Melanocyte of skin (primary cell): Measurements from ENCODE around the gene OSTC. TPM values are rescaled to one million over a fixed set of nuclear protein-coding genes. Genes with fewer than 3 reads are reported as not detected.

Source experiments
- small RNA-seq, 2 donors: library from RNA; depleted of rRNA; stranded (forward); fragments of <200 nt; gene quantifications; one replicate each; pipeline ENCODE3, GENCODE V24; 2012
- total RNA-seq, 2 donors: library from RNA; depleted of rRNA; stranded (reverse); fragments of >200 nt; gene quantifications; 2 replicates each; pipeline ENCODE4 v1.2.3, GENCODE V29; 2012

OSTC gene
- 100 to 1,000 TPM in 1 of 2 donors, 10 to 100 TPM in 1; 96.7 to 167 TPM for total RNA-seq

DNA sequence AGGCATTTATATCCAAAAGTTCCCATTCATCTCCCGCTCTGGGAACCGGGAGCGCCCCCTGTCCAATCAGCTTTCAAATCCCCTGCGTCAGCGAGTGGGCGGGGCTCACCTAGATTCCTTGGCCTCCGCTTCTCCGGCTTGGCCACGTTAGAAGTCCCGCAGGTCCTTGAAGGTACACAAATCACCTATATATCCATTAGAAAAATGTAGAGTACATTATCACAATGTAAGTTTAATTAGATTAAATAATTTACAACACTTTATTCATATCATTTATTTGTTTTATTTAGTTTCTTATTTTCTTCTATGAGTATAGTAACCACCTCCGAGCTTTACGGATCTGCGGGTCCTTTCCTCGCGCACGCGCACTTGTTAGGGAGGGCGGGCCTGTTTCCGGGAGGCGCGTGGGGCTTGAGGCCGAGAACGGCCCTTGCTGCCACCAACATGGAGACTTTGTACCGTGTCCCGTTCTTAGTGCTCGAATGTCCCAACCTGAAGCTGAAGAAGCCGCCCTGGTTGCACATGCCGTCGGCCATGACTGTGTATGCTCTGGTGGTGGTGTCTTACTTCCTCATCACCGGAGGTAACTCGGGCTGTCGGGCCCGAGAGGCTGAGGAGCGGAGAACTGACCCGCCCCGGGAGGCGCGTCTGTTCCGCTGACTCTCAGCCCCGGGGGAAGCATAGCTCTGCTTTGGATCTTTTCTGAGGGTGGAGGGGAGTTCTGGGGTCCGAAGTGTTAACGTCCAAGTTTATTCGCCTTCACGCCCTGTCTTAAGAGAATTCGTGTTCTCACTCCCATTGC lies at the start of gene OSTC:
Gene OSTC, plus strand, starts transcription at position 388 of the 802 bp plus-strand sequence. Its CDS starts 57 bp downstream, at position 445.

GRCh38 chr4:108620101-108620932 lies 30.1 kb upstream of the OSTC start, which contains the start of gene RPL34:
TSS of gene RPL34 (plus strand) at chr4:108620576. CDS start at chr4:108621960, 1,384 bp downstream.

Small RNA genes within 50 kb of the gene (small RNA-seq; reads per million reads assigned to genes)
- 0.04 to 0.35 reads per million in 2 donors for gene RNU6-431P

Other genes with a start within 250 kb of the OSTC start
- 100 to 1,000 TPM; 281 to 373 TPM for gene RPL34, start 30.0 kb upstream of the OSTC start, total RNA-seq
- gene ETNPPL, start 112.5 kb downstream of the OSTC start, total RNA-seq, result under 1 TPM; 0.67 to 0.69 TPM